A673 (cell line): ENCODE results near the gene RAP1GAP2. TPM values are rescaled to one million over a fixed set of nuclear protein-coding genes. Genes with fewer than 3 reads are reported as not detected.

ENCODE experiments used
- BruUV-seq: library from RNA; stranded (reverse); fragments of 400-500 nt; replicated peaks from 2 replicates; lab custom pipeline; 2021; lab: Mats Ljungman, UMichigan
- CTCF ChIA-PET: fragments of 300-600 bp; sonication (Branson Sonifier 250); formaldehyde crosslinking; loops from one replicate; lab custom pipeline; 2022; ENCODE audit warnings: antibody characterized with exemption; lab: Charles Lee
- POLR2A ChIA-PET: fragments of 300-600 bp; sonication (Branson Sonifier 250); formaldehyde crosslinking; loops from one replicate; lab custom pipeline; 2022; ENCODE audit warnings: antibody characterized with exemption; ENCODE audit not compliant: low non-redundant PET; lab: Charles Lee
- DNase-seq: peaks from one replicate; pipeline ENCODE4 v3.0.0-alpha.2; 2015; ENCODE audit warnings: low spot score
- H3K27ac ChIP-seq: fragments of 200-600 bp; sonication (generic); 2 replicates; pipeline ENCODE4 v1.5.1; 2016; ENCODE audit warnings: mixed run types, low read depth, mild to moderate bottlenecking, mixed read lengths, antibody characterized with exemption, low read length; ENCODE audit not compliant: poor library complexity, severe bottlenecking
- H3K27me3 ChIP-seq: fragments of 200-600 bp; sonication (generic); replicated peaks from 2 replicates; pipeline ENCODE4 v1.6.1; 2017; ENCODE audit warnings: mixed run types, low read depth, mild to moderate bottlenecking, mixed read lengths, antibody characterized with exemption, low read length; ENCODE audit not compliant: insufficient read depth, poor library complexity
- H3K36me3 ChIP-seq: fragments of 200-600 bp; sonication (generic); 2 replicates; pipeline ENCODE4 v1.6.1; 2016; ENCODE audit warnings: mixed run types, mild to moderate bottlenecking, mixed read lengths, antibody characterized with exemption, low read length; ENCODE audit not compliant: insufficient read depth, poor library complexity, severe bottlenecking
- H3K4me1 ChIP-seq: fragments of 200-600 bp; sonication (generic); 2 replicates; pipeline ENCODE4 v1.6.1; 2017; ENCODE audit warnings: mixed run types, mild to moderate bottlenecking, mixed read lengths, antibody characterized with exemption, low read length; ENCODE audit not compliant: insufficient read depth, poor library complexity, severe bottlenecking
- H3K4me3 ChIP-seq: fragments of 200-600 bp; sonication (generic); 2 replicates; pipeline ENCODE4 v1.5.1; 2016; ENCODE audit warnings: low read depth, mixed run types, mild to moderate bottlenecking, mixed read lengths, low read length; ENCODE audit not compliant: poor library complexity, severe bottlenecking
- H3K9me3 ChIP-seq: fragments of 200-600 bp; sonication (generic); 2 replicates; pipeline ENCODE4 v1.6.1; 2016; ENCODE audit warnings: mixed run types, low read depth, mild to moderate bottlenecking, mixed read lengths, antibody characterized with exemption, low read length; ENCODE audit not compliant: poor library complexity, severe bottlenecking
- CTCF ChIP-seq: fragments of 300-800, 200-600 bp; sonication (generic); conservative IDR thresholded peaks from 2 replicates; pipeline ENCODE4 v1.5.1; 2017; ENCODE audit warnings: low read depth, mild to moderate bottlenecking, antibody characterized with exemption, low read length, moderate library complexity, mixed read lengths
- EZH2 ChIP-seq: fragments of 200-600 bp; sonication (generic); IDR thresholded peaks from 2 replicates; pipeline ENCODE4 v1.6.1; 2017; ENCODE audit warnings: borderline replicate concordance, low read depth, mild to moderate bottlenecking, mixed read lengths, antibody characterized with exemption, low read length; ENCODE audit not compliant: poor library complexity, severe bottlenecking
- intact Hi-C: fragments of 100-400 bp; cut with micrococcal nuclease; formaldehyde crosslinking; loops from one replicate; pipeline ENCODE4 v1.10.0; 2022; ENCODE audit not compliant: unreplicated experiment
- total RNA-seq: library from RNA; stranded (reverse); gene quantifications from 2 replicates; pipeline ENCODE4 v1.2.3, GENCODE V29; 2021

Gene RAP1GAP2
- total RNA-seq, 1 experiment from 2014 or later = 0.06 TPM

- Histone ChIP-seq H3K27me3 (peaks cover 3% of the 10 kb centered on the region), H3K9me3 (no peaks in the 10 kb centered on the region), H3K4me3 (no peak overlapping the region), H3K36me3 (no peaks in the 10 kb centered on the region), H3K4me1 (no peaks in the 10 kb centered on the region), H3K27ac (no peak overlapping the region)
- CTCF ChIA-PET = no interaction called here
- intact Hi-C loops = no loop called here
- BruUV-seq = no TSS peak
- TF ChIP-seq CTCF (no peak), EZH2 (no peak)
- POLR2A ChIA-PET = no interaction called here
- no peak for DNase-seq
Observed at GRCh38 chr17:2893422-2893914, 97.2 kb downstream of the RAP1GAP2 start.

- Histone ChIP-seq H3K27me3 (peaks cover 3% of the 10 kb centered on the region), H3K36me3 (no peaks in the 10 kb centered on the region), H3K27ac (no peak overlapping the region), H3K4me1 (no peaks in the 10 kb centered on the region), H3K9me3 (no peaks in the 10 kb centered on the region), H3K4me3 (no peak overlapping the region)
- POLR2A ChIA-PET = no interaction called here
- intact Hi-C loops = no loop called here
- CTCF ChIA-PET = no interaction called here
- TF ChIP-seq CTCF (no peak), EZH2 (no peak)
- no peak for DNase-seq
- BruUV-seq = no TSS peak
Observed at GRCh38 chr17:2894782-2895181, 98.5 kb downstream of the RAP1GAP2 start.

- TF ChIP-seq CTCF (no peak), EZH2 (no peak)
- H3K9me3 ChIP-seq = no peaks in the 10 kb centered on the region
- H3K27ac ChIP-seq = no peak overlapping the region
- ChIA-PET CTCF (no interaction called here), POLR2A (no interaction called here)
- no peaks in the 10 kb centered on the region for H3K4me1 ChIP-seq
- no TSS peak for BruUV-seq
- no peak overlapping the region for H3K4me3 ChIP-seq
- intact Hi-C loops = no loop called here
- no peaks in the 10 kb centered on the region for H3K36me3 ChIP-seq
- no peak for DNase-seq
- peaks cover 3% of the 10 kb centered on the region for H3K27me3 ChIP-seq
Observed at GRCh38 chr17:2897605-2898004, 101.4 kb downstream of the RAP1GAP2 start.
